Cardiac muscle cell (in vitro differentiated cells and primary cell): ENCODE results near the gene PRKAR1B. TPM values are rescaled to one million over a fixed set of nuclear protein-coding genes. Genes with fewer than 3 reads are reported as not detected.

ENCODE experiments used
- DNase-seq, 2 donors: peaks; one replicate each; pipeline versions ENCODE4 v3.0.0 to v3.0.0-alpha.2; 2010 to 2017; ENCODE audit warnings: low read depth in 1 of 2, low spot score in 1 of 2
- H3K27ac ChIP-seq: fragments of 200-600 bp; sonication (generic); 2 replicates; pipeline ENCODE4 v1.5.1; 2016
- H3K27me3 ChIP-seq: fragments of 200-600 bp; sonication (generic); 2 replicates; pipeline ENCODE4 v1.6.0; 2016; ENCODE audit warnings: control low read depth
- H3K36me3 ChIP-seq: fragments of 200-600 bp; sonication (generic); 2 replicates; pipeline ENCODE4 v1.5.1; 2016; ENCODE audit warnings: control low read depth
- H3K4me1 ChIP-seq: fragments of 200-600 bp; sonication (generic); 2 replicates; pipeline ENCODE4 v1.8.1; 2017; ENCODE audit warnings: low read depth, mild to moderate bottlenecking, mixed run types
- H3K4me3 ChIP-seq: fragments of 200-600 bp; sonication (generic); 2 replicates; pipeline ENCODE4 v1.5.1; 2016; ENCODE audit warnings: mild to moderate bottlenecking
- H3K9me3 ChIP-seq: fragments of 200-600 bp; sonication (generic); 2 replicates; pipeline ENCODE4 v1.5.1; 2017; ENCODE audit warnings: low read depth, mild to moderate bottlenecking, control low read depth
- CTCF ChIP-seq: IDR thresholded peaks from 2 replicates; pipeline ENCODE4 v1.5.1; 2012; ENCODE audit warnings: low read depth, mild to moderate bottlenecking, low read length
- polyA plus RNA-seq: library from polyadenylated mRNA; unstranded; fragments of >200 nt; fragmentation: Nextera tagmentation; extraction: Ambion mirVana; gene quantifications from 2 replicates; pipeline ENCODE4 v1.2.1, GENCODE V29; 2016
- total RNA-seq: library from RNA; depleted of rRNA; stranded (reverse); fragments of >200 nt; gene quantifications from 2 replicates; pipeline ENCODE4 v1.2.3, GENCODE V29; 2016

Gene PRKAR1B
- total and polyA plus RNA-seq, 2 experiments from 2014 or later: 32.8 to 40.2 TPM

DNA sequence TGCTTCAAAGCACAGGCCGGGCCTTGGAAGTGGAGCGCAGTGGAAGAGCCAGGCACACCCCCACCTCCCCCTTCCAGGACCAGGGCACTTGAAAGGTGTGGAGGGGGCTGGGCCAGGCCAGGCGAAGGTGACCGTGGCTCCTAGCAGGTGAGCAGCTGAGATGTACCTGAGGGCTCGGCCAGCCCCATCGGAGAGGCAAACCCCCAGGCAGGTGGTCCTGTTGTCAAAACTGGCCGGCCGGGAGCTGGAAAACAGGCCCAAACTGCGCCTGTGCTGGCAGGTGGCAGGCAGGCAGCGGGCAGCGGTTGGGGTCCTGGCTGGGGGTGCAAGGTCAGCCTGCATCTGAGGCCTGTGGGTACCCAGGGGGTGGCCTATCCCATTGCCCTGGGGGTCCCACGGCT, 97.0 kb downstream of the PRKAR1B start:
- no peak for DNase-seq
- TF ChIP-seq CTCF: no peak

DNA sequence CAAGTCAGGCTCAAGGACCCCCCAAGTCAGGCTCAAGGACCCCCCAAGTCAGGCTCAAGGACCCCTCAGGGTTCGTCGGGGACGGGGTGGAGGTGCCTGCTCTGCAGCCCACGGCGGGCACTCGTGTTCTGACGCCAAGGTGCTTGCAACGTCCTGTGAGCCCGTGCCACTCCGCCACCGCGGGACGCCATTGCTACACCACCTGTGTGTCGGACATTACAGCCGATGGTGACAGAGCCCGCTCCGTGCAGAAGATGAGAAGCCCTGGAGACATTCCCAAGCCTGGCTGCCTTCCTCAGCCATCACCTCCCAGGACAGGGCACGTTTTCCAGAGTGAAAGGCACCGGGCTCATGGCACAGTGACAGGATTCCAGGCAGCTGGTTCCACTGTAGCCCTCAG, 98.3 kb downstream of the PRKAR1B start:
- Histone ChIP-seq H3K27me3 (no peaks in the 10 kb centered on the region), H3K9me3 (no peaks in the 10 kb centered on the region), H3K4me1 (no peaks in the 10 kb centered on the region), H3K36me3 (no peaks in the 10 kb centered on the region), H3K4me3 (no peak overlapping the region), H3K27ac (no peak overlapping the region)
- DNase-seq: no peak
- no peak for TF ChIP-seq CTCF

More for the DNA sequence above, 97.0 kb downstream of the PRKAR1B start:
- no peak overlapping the region for H3K4me3 ChIP-seq
- no peak overlapping the region for H3K27ac ChIP-seq
- H3K36me3 ChIP-seq: no peaks in the 10 kb centered on the region
- H3K4me1 ChIP-seq: no peaks in the 10 kb centered on the region
- no peaks in the 10 kb centered on the region for H3K27me3 ChIP-seq
- no peaks in the 10 kb centered on the region for H3K9me3 ChIP-seq

DNA sequence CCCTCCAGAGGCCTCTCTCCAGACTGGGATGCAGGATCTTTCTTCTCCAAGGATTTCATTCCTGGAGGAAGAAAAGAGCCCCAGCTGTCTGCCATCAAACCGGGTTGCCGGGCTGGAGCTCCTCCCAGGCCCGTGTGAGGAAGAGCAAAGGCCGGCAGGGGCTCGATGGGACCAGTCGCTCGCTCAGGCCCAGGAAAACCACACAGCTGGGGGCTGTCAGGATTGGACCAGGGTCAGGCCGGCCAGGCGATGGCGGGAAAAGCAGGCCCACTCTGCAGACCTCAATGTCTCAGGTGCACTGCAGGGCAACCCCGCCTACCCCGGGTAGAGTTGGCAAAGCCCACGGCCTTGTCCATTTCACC, 98.7 kb downstream of the PRKAR1B start:
- Histone ChIP-seq H3K27me3 (no peaks in the 10 kb centered on the region), H3K27ac (no peak overlapping the region), H3K4me1 (no peaks in the 10 kb centered on the region), H3K36me3 (no peaks in the 10 kb centered on the region), H3K9me3 (no peaks in the 10 kb centered on the region), H3K4me3 (no peak overlapping the region)
- no peak for DNase-seq
- no peak for TF ChIP-seq CTCF

- Histone ChIP-seq H3K4me1 (no peaks in the 10 kb centered on the region), H3K4me3 (no peak overlapping the region), H3K27me3 (no peaks in the 10 kb centered on the region), H3K27ac (no peak overlapping the region), H3K36me3 (no peaks in the 10 kb centered on the region), H3K9me3 (no peaks in the 10 kb centered on the region)
- TF ChIP-seq CTCF: no peak
- DNase-seq: no peak
Measured at GRCh38 chr7:627661-628401, 99.2 kb downstream of the PRKAR1B start.

DNA sequence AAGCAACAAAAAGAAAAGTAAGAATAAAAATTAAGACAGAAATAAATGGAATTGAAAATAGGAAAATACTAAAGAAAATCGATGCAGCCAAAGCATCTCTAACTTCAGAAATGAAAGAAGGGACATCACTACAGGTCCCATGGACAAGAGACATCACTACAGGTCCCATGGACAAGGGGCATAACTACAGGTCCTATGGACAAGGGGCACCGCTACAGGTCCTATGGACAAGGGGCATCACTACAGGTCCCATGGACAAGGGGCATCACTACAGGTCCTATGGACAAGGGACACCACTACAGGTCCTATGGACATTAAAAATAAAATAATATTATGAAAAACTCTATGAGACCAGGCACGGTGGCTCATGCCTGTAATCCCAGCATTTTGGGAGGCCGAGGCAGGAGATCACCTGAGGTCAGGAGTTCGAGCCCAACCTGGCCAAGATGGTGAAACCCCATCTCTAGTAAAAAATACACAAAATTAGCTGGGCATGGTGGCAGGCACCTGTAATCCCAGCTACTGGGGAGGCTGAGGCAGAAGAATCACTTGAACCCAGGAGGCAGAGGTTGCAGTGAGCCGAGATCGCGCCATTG, 101.6 kb downstream of the PRKAR1B start:
- Histone ChIP-seq H3K4me3 (no peak overlapping the region), H3K27ac (no peak overlapping the region), H3K36me3 (no peaks in the 10 kb centered on the region), H3K9me3 (no peaks in the 10 kb centered on the region), H3K27me3 (no peaks in the 10 kb centered on the region), H3K4me1 (no peaks in the 10 kb centered on the region)
- TF ChIP-seq CTCF: no peak
- DNase-seq: no peak
